ENCODE data around the gene TNIK.
"Not testable (repeated sequence)": the region's sequence is repeated elsewhere in the genome, so short reads cannot be mapped to it uniquely, and the experiment has no call there.

The TNIK gene

GRCh38 chr3:171254315-171254714 is 205.9 kb downstream of the TNIK start:
- DNase-seq (ENCODE audit: low spot score), result no peak

- no peak for DNase-seq (ENCODE audit: low spot score)
Observed at GRCh38 chr3:171251835-171252234, 208.4 kb downstream of the TNIK start.

DNA sequence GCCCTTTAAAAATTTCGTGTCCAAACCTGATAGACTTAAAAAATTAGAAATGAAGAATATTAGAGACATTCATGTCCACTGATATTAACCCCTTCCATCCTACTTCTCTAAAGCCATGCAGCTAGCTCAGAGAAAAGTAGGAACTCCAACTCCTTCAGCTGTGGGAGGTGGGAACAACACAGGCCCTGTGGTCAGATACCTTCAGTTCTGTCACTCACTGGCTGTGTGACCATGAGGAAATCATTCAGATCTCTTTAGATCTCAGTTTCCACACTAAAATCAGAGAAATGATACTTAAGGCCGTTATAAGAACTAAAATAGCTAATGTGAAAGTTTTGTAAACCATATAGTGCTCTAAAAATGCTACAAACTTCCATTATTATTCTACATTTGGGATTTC is 209.8 kb downstream of the TNIK start:
- DNase-seq (ENCODE audit: low spot score), result no peak

GRCh38 chr3:171249245-171249644 is 211.0 kb downstream of the TNIK start:
- no peak for DNase-seq (ENCODE audit: low spot score)

DNA sequence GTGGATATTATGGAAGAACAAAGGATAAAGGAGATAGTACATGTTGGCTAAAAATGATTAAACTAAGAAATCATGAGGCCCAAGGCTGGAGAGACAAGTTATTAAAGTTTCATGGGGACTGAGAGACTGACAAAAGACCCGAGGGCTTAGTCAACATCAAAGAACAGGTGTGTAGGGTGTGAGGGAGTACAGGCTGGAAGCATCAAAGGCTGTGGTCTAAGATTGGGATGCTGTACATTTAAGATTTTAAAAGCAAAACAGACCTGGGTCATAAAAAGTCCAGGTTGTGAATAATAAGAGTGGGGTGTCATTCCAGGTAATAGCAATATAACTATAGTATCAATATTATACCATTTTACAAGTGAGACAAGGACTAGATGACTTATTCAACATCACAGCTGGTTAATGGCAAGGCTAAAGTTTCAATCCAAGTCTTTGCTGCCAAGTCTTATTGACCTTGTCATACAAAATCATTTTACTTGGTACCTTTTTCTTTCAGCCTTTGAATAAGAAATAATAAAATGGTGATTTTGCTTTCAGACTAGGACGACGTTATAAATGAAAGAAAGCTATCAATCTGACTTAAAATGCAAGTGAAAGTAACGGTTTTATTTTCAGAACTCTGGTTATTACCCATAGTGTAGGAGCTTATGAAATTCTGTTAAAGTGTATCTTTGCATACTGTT is 211.6 kb downstream of the TNIK start:
- no peak for DNase-seq (ENCODE audit: low spot score)

GRCh38 chr3:171245796-171246765 is 214.1 kb downstream of the TNIK start:
- DNase-seq (ENCODE audit: low spot score), result no peak

GRCh38 chr3:171242951-171243350 is 217.3 kb downstream of the TNIK start:
- DNase-seq (ENCODE audit: low spot score), result no peak

DNA sequence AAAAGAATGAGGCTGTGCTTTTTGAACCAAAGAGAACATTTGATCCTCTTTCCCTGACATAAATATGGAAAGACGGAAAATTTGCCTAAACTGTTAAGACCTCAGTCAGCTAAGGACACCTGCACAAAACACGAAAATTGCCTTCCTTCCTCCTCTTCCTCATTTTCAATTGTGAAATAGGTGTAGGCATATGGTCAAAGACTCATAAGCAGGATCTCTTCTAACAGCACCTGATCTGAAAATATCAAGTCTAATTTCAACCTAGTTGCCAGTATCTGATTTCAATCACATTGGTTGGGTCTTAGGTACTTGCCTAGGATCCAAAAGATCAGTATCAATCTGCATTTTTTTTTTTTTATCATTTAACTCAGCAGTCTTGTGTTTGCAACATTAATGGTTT is 218.0 kb downstream of the TNIK start:
- no peak for DNase-seq (ENCODE audit: low spot score)

DNA sequence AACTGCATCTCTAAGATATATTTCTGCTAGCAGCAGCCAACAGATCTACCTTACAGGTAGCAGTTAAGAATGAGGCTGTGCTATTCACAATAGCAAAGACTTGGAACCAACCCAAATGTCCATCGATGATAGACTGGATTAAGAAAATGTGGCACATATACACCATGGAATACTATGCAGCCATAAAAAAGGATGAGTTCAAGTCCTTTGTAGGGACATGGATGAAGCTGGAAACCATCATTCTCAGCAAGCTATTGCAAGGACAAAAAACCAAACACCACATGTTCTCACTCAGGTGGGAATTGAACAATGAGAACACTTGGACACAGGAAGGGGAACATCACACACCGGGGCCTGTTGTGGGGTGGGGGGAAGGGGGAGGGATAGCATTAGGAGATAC is 218.6 kb downstream of the TNIK start:
- DNase-seq (ENCODE audit: low spot score), result not testable (repeated sequence)

DNA sequence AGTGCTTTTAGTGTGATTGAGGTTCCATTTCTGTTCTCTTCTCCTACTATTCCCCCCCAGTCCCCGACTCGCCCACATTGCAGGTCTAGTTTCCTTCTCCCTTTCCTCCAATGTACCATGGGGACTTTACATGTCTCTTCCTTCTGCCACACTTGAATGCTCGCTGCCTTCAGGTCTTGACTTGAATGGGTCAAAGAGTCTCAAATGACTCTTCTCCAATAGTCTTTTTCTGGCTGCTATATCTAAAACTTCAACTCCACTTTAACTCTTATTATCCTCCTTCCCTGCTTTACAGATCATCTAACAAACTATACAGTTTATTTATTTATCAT is 219.7 kb downstream of the TNIK start:
- DNase-seq (ENCODE audit: low spot score), result no peak

GRCh38 chr3:171239757-171240503 is 220.3 kb downstream of the TNIK start:
- no peak for DNase-seq (ENCODE audit: low spot score)

- DNase-seq (ENCODE audit: low spot score), result peak; percentile 39
Observed at GRCh38 chr3:171237009-171237385, 223.2 kb downstream of the TNIK start.

- DNase-seq (ENCODE audit: low spot score), result no peak
Observed at GRCh38 chr3:171236265-171237008, 223.8 kb downstream of the TNIK start.

GRCh38 chr3:171234298-171235010 is 225.8 kb downstream of the TNIK start:
- DNase-seq (ENCODE audit: low spot score), result peak; percentile 73

- no peak for DNase-seq (ENCODE audit: low spot score)
Observed at GRCh38 chr3:171231361-171231760, 228.8 kb downstream of the TNIK start.

GRCh38 chr3:171230865-171231264 is 229.3 kb downstream of the TNIK start:
- no peak for DNase-seq (ENCODE audit: low spot score)

- no peak for DNase-seq (ENCODE audit: low spot score)
Observed at GRCh38 chr3:171229173-171229572, 231.0 kb downstream of the TNIK start.

- DNase-seq (ENCODE audit: low spot score), result no peak
Observed at GRCh38 chr3:171228240-171228639, 232.0 kb downstream of the TNIK start.

GRCh38 chr3:171227828-171228227 is 232.4 kb downstream of the TNIK start:
- no peak for DNase-seq (ENCODE audit: low spot score)

GRCh38 chr3:171227359-171227758 is 232.8 kb downstream of the TNIK start:
- DNase-seq (ENCODE audit: low spot score), result no peak

DNA sequence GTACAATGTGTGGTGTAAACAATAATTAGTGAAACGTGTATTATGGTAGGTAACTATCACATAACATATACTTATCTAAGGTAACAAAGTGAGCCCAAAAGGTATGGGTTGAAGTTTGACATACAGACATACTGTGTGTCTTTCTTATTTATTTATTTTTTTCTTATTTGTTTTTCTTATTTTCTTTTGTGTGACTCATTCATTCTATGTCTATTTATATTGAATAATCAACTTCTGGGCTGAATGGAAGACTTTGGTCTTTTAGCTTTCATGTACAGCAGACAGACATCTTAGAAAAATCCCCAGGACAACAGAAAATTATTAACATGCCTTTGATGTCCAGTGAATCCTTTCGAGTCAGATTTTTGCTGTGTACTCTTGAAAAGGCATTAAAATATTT is 233.4 kb downstream of the TNIK start:
- DNase-seq (ENCODE audit: low spot score), result no peak
